ENCODE data around the gene VCAN. TPM values are rescaled to one million over a fixed set of nuclear protein-coding genes. Genes with fewer than 3 reads are reported as not detected.

VCAN gene
- total RNA-seq, 1 donor from 2014 or later: 71.2 TPM

DNA sequence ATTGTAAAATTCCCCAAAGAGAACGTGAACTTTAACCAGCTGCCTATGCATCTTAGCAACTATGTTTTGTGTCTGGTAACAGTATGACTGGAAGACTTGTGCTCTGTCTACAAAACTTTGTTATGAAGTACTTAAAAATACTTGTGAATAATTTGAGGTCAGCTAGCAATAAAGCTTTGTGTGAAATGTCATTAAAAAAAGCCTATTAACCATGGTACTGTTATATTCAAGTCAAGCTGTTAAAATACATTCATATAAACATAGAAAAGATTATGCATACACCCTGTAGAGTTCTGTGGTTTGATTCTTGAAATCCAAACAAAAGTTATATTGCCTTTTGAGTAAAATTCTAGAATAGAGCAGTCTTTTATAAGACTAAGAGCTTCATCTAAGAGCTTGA lies 60.1 kb downstream of the VCAN start:
- H3K27ac ChIP-seq: no peak overlapping the region
- TF ChIP-seq POLR2A (IDR thresholded peaks at IDR 0.05) (no peak), CTCF (IDR thresholded peaks at IDR 0.05) (no peak), POLR2AphosphoS5 (IDR thresholded peaks at IDR 0.05; ENCODE audit: insufficient read depth in 1 of 2, low read depth in 1 of 2) (no peak)
- H3K36me3 ChIP-seq: no peaks in the 10 kb centered on the region
- intact Hi-C loops (cut with DNase I): no loop called here
- no peak for DNase-seq (ENCODE audit: extremely low spot score in 2 of 2)
- no peaks in the 10 kb centered on the region for H3K4me1 ChIP-seq
- no peak overlapping the region for H3K4me3 ChIP-seq
- no peaks in the 10 kb centered on the region for H3K27me3 ChIP-seq
- no peaks in the 10 kb centered on the region for H3K9me3 ChIP-seq

DNA sequence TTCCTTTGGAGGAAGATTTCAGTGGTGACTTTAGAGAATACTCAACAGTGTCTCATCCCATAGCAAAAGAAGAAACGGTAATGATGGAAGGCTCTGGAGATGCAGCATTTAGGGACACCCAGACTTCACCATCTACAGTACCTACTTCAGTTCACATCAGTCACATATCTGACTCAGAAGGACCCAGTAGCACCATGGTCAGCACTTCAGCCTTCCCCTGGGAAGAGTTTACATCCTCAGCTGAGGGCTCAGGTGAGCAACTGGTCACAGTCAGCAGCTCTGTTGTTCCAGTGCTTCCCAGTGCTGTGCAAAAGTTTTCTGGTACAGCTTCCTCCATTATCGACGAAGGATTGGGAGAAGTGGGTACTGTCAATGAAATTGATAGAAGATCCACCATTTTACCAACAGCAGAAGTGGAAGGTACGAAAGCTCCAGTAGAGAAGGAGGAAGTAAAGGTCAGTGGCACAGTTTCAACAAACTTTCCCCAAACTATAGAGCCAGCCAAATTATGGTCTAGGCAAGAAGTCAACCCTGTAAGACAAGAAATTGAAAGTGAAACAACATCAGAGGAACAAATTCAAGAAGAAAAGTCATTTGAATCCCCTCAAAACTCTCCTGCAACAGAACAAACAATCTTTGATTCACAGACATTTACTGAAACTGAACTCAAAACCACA lies 67.4 kb downstream of the VCAN start:
- no peaks in the 10 kb centered on the region for H3K36me3 ChIP-seq
- no peaks in the 10 kb centered on the region for H3K4me1 ChIP-seq
- intact Hi-C loops (cut with DNase I): no loop called here
- H3K4me3 ChIP-seq: no peak overlapping the region
- no peak for DNase-seq (ENCODE audit: extremely low spot score in 2 of 2)
- H3K9me3 ChIP-seq: no peaks in the 10 kb centered on the region
- TF ChIP-seq POLR2A (IDR thresholded peaks at IDR 0.05) (no peak), POLR2AphosphoS5 (IDR thresholded peaks at IDR 0.05; ENCODE audit: insufficient read depth in 1 of 2, low read depth in 1 of 2) (no peak), CTCF (IDR thresholded peaks at IDR 0.05) (no peak)
- no peaks in the 10 kb centered on the region for H3K27me3 ChIP-seq
- H3K27ac ChIP-seq: no peak overlapping the region

DNA sequence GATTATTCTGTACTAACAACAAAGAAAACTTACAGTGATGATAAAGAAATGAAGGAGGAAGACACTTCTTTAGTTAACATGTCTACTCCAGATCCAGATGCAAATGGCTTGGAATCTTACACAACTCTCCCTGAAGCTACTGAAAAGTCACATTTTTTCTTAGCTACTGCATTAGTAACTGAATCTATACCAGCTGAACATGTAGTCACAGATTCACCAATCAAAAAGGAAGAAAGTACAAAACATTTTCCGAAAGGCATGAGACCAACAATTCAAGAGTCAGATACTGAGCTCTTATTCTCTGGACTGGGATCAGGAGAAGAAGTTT lies 67.9 kb downstream of the VCAN start:
- H3K27me3 ChIP-seq: no peaks in the 10 kb centered on the region
- H3K4me1 ChIP-seq: no peaks in the 10 kb centered on the region
- TF ChIP-seq POLR2A (IDR thresholded peaks at IDR 0.05) (no peak), CTCF (IDR thresholded peaks at IDR 0.05) (no peak), POLR2AphosphoS5 (IDR thresholded peaks at IDR 0.05; ENCODE audit: insufficient read depth in 1 of 2, low read depth in 1 of 2) (no peak)
- intact Hi-C loops (cut with DNase I): no loop called here
- DNase-seq (ENCODE audit: extremely low spot score in 2 of 2): no peak
- H3K4me3 ChIP-seq: no peak overlapping the region
- H3K36me3 ChIP-seq: no peaks in the 10 kb centered on the region
- H3K27ac ChIP-seq: peak overlapping the region; percentile 4
- H3K9me3 ChIP-seq: no peaks in the 10 kb centered on the region

DNA sequence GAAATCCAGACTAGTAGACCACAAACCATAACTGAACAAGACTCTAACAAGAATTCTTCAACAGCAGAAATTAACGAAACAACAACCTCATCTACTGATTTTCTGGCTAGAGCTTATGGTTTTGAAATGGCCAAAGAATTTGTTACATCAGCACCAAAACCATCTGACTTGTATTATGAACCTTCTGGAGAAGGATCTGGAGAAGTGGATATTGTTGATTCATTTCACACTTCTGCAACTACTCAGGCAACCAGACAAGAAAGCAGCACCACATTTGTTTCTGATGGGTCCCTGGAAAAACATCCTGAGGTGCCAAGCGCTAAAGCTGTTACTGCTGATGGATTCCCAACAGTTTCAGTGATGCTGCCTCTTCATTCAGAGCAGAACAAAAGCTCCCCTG lies 68.6 kb downstream of the VCAN start:
- H3K4me3 ChIP-seq: no peak overlapping the region
- no peaks in the 10 kb centered on the region for H3K27me3 ChIP-seq
- TF ChIP-seq CTCF (IDR thresholded peaks at IDR 0.05) (no peak), POLR2AphosphoS5 (IDR thresholded peaks at IDR 0.05; ENCODE audit: insufficient read depth in 1 of 2, low read depth in 1 of 2) (no peak), POLR2A (IDR thresholded peaks at IDR 0.05) (no peak)
- intact Hi-C loops (cut with DNase I): no loop called here
- H3K4me1 ChIP-seq: no peaks in the 10 kb centered on the region
- DNase-seq (ENCODE audit: extremely low spot score in 2 of 2): no peak
- H3K36me3 ChIP-seq: no peaks in the 10 kb centered on the region
- H3K27ac ChIP-seq: no peak overlapping the region
- no peaks in the 10 kb centered on the region for H3K9me3 ChIP-seq

DNA sequence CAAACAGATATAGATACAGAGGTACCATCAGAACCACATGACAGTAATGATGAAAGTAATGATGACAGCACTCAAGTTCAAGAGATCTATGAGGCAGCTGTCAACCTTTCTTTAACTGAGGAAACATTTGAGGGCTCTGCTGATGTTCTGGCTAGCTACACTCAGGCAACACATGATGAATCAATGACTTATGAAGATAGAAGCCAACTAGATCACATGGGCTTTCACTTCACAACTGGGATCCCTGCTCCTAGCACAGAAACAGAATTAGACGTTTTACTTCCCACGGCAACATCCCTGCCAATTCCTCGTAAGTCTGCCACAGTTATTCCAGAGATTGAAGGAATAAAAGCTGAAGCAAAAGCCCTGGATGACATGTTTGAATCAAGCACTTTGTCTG lies 69.2 kb downstream of the VCAN start:
- H3K36me3 ChIP-seq: no peaks in the 10 kb centered on the region
- intact Hi-C loops (cut with DNase I): no loop called here
- no peak for DNase-seq (ENCODE audit: extremely low spot score in 2 of 2)
- no peaks in the 10 kb centered on the region for H3K9me3 ChIP-seq
- no peaks in the 10 kb centered on the region for H3K4me1 ChIP-seq
- no peaks in the 10 kb centered on the region for H3K27me3 ChIP-seq
- H3K27ac ChIP-seq: no peak overlapping the region
- TF ChIP-seq POLR2A (IDR thresholded peaks at IDR 0.05) (no peak), POLR2AphosphoS5 (IDR thresholded peaks at IDR 0.05; ENCODE audit: insufficient read depth in 1 of 2, low read depth in 1 of 2) (no peak), CTCF (IDR thresholded peaks at IDR 0.05) (no peak)
- H3K4me3 ChIP-seq: no peak overlapping the region
